ENCODE data around the gene PROZ.

The PROZ gene

GRCh38 chr13:113210833-113211232, 52.4 kb downstream of the PROZ start:
- H3K27ac ChIP-seq = no peak overlapping the region

GRCh38 chr13:113211774-113212173, 53.3 kb downstream of the PROZ start:
- Histone ChIP-seq H3K27ac (no peak overlapping the region), H3K4me1 (ENCODE audit: low read depth, poor library complexity, severe bottlenecking) (peaks cover 43% of the 10 kb centered on the region), H4K20me1 (ENCODE audit: insufficient read depth) (peaks cover 11% of the 10 kb centered on the region; the same call in 1 of the 2 replicates), H2AFZ (ENCODE audit: low read depth) (no peak overlapping the region), H3K79me2 (ENCODE audit: insufficient read depth, low read depth) (peaks cover 80% of the 10 kb centered on the region), H3K4me3 (IDR thresholded peaks at IDR 0.05; ENCODE audit: insufficient read depth, low read depth, low read length) (no peak overlapping the region), H3K4me2 (peak overlapping the region; percentile 88; the same call in 1 of the 2 replicates), H3K27me3 (ENCODE audit: insufficient read depth, low read depth) (no peaks in the 10 kb centered on the region), H3K9ac (no peak overlapping the region), H3K36me3 (ENCODE audit: insufficient read depth) (no peaks in the 10 kb centered on the region)
- no peak for TF ChIP-seq CTCF (conservative IDR thresholded peaks at IDR 0.05; ENCODE audit: low read depth, low read length)

More at GRCh38 chr13:113210833-113211232, 52.4 kb downstream of the PROZ start:
- Histone ChIP-seq H3K79me2 (ENCODE audit: insufficient read depth, low read depth) (peaks cover 81% of the 10 kb centered on the region), H3K27me3 (ENCODE audit: insufficient read depth, low read depth) (no peaks in the 10 kb centered on the region), H2AFZ (ENCODE audit: low read depth) (no peak overlapping the region), H3K4me1 (ENCODE audit: low read depth, poor library complexity, severe bottlenecking) (peaks cover 43% of the 10 kb centered on the region), H3K4me3 (IDR thresholded peaks at IDR 0.05; ENCODE audit: insufficient read depth, low read depth, low read length) (no peak overlapping the region), H3K9ac (peak overlapping the region; percentile 78; the same call in 1 of the 2 replicates), H3K4me2 (peak overlapping the region; percentile 88), H3K36me3 (ENCODE audit: insufficient read depth) (no peaks in the 10 kb centered on the region), H4K20me1 (ENCODE audit: insufficient read depth) (0 out of 2 replicates have a peak, but pooled peaks cover 11% of the 10 kb centered on the region)
- no peak for TF ChIP-seq CTCF (conservative IDR thresholded peaks at IDR 0.05; ENCODE audit: low read depth, low read length)

GRCh38 chr13:113216254-113217048, 58.0 kb downstream of the PROZ start:
- H3K4me1 ChIP-seq (ENCODE audit: low read depth, poor library complexity, severe bottlenecking) = peaks cover 32% of the 10 kb centered on the region
- H3K27ac ChIP-seq = no peak overlapping the region
- H2AFZ ChIP-seq (ENCODE audit: low read depth) = no peak overlapping the region
- H3K79me2 ChIP-seq (ENCODE audit: insufficient read depth, low read depth) = peaks cover 97% of the 10 kb centered on the region
- no peak overlapping the region for H3K4me2 ChIP-seq
- H3K36me3 ChIP-seq (ENCODE audit: insufficient read depth) = no peaks in the 10 kb centered on the region
- H3K27me3 ChIP-seq (ENCODE audit: insufficient read depth, low read depth) = no peaks in the 10 kb centered on the region
- no peak overlapping the region for H3K9ac ChIP-seq
- H3K4me3 ChIP-seq (IDR thresholded peaks at IDR 0.05; ENCODE audit: insufficient read depth, low read depth, low read length) = no peak overlapping the region
- no peak for TF ChIP-seq CTCF (conservative IDR thresholded peaks at IDR 0.05; ENCODE audit: low read depth, low read length)
- H4K20me1 ChIP-seq (ENCODE audit: insufficient read depth) = peaks cover 18% of the 10 kb centered on the region

GRCh38 chr13:113218586-113218985, 60.1 kb downstream of the PROZ start:
- H3K9ac ChIP-seq = no peak overlapping the region
- TF ChIP-seq CTCF (conservative IDR thresholded peaks at IDR 0.05; ENCODE audit: low read depth, low read length) = no peak
- H3K4me3 ChIP-seq (IDR thresholded peaks at IDR 0.05; ENCODE audit: insufficient read depth, low read depth, low read length) = no peak overlapping the region
- no peak overlapping the region for H3K4me2 ChIP-seq
- no peaks in the 10 kb centered on the region for H3K36me3 ChIP-seq (ENCODE audit: insufficient read depth)
- H2AFZ ChIP-seq (ENCODE audit: low read depth) = no peak overlapping the region
- no peaks in the 10 kb centered on the region for H3K27me3 ChIP-seq (ENCODE audit: insufficient read depth, low read depth)
- H4K20me1 ChIP-seq (ENCODE audit: insufficient read depth) = peaks cover 10% of the 10 kb centered on the region
- H3K27ac ChIP-seq = no peak overlapping the region
- H3K4me1 ChIP-seq (ENCODE audit: low read depth, poor library complexity, severe bottlenecking) = peaks cover 21% of the 10 kb centered on the region
- peaks cover 81% of the 10 kb centered on the region for H3K79me2 ChIP-seq (ENCODE audit: insufficient read depth, low read depth)
